Upper lobe of left lung (tissue), 6 donors: ENCODE data around the gene ESRRG. TPM values are rescaled to one million over a fixed set of nuclear protein-coding genes. Genes with fewer than 3 reads are reported as not detected.

Experiments used
- ATAC-seq, 2 donors: fragments of 200-7000 bp; cut with Tn5 transposase; one replicate each; pipeline ENCODE4 v1.9.1; 2022; ENCODE audit warnings: mild to moderate bottlenecking in 2 of 2, moderate library complexity in 2 of 2; ENCODE audit not compliant: low FRiP score in 2 of 2
- DNase-seq, 2 donors: peaks; one replicate each; pipeline ENCODE4 v3.0.0-alpha.2; 2019 to 2020
- H3K27ac ChIP-seq, 4 donors: fragments of 200-600 bp; sonication (generic); one replicate each; pipeline ENCODE4 v1.5.1; 2016 to 2019
- H3K27me3 ChIP-seq, 4 donors: fragments of 200-600 bp; sonication (generic); one replicate each; pipeline ENCODE4 v1.5.1; 2017 to 2019
- H3K36me3 ChIP-seq, 4 donors: fragments of 200-600 bp; sonication (generic); one replicate each; pipeline ENCODE4 v1.5.1; 2016 to 2019
- H3K4me1 ChIP-seq, 4 donors: fragments of 200-600 bp; sonication (generic); one replicate each; pipeline ENCODE4 v1.5.1; 2018 to 2019
- H3K4me3 ChIP-seq, 4 donors: fragments of 200-600 bp; sonication (generic); one replicate each; pipeline ENCODE4 v1.5.1; 2017 to 2019; ENCODE audit warnings: mild to moderate bottlenecking in 2 of 4, moderate library complexity in 1 of 4
- H3K9me3 ChIP-seq, 4 donors: fragments of 200-600 bp; sonication (generic); one replicate each; pipeline ENCODE4 v1.5.1; 2018 to 2019
- CTCF ChIP-seq, 6 experiments: fragments of 450-650 bp in 4 of 6; fragments of 200-600 bp in 2 of 6; sonication (generic) in 2 of 6; IDR thresholded peaks; one replicate each; pipeline ENCODE4 v1.5.1; 2016 to 2019; ENCODE audit warnings: antibody characterized with exemption in 6 of 6
- EP300 ChIP-seq, 4 donors: sonication (generic); formaldehyde crosslinking; IDR thresholded peaks; one replicate each; pipeline ENCODE4 v1.5.1; 2017; ENCODE audit warnings: antibody characterized with exemption in 4 of 4, control low read depth in 2 of 4
- POLR2A ChIP-seq, 4 donors: fragments of 450-650 bp; IDR thresholded peaks; one replicate each; pipeline ENCODE4 v1.5.1; 2016 to 2017; ENCODE audit warnings: antibody characterized with exemption in 4 of 4, mild to moderate bottlenecking in 2 of 4
- POLR2AphosphoS5 ChIP-seq, 2 donors: sonication (generic); formaldehyde crosslinking; IDR thresholded peaks; one replicate each; pipeline ENCODE4 v1.5.1; 2017; ENCODE audit warnings: antibody characterized with exemption in 2 of 2
- WGBS, 2 donors: methylation state at CpG; one replicate each; pipeline ENCODE4 v1.1.5; 2017 to 2018; 5-methylcytosine and 5-hydroxymethylcytosine counted together
- total RNA-seq, 6 donors: library from RNA; depleted of rRNA in 4 of 6; stranded (reverse); fragments of >200 nt in 4 of 6; gene quantifications; one replicate each; pipeline versions ENCODE4 v1.1.0 to v1.2.1, GENCODE V29; 2016 to 2021
- donor health status: DM: no; HTN: no; CAD: no; lungs with moderate emphysema.
- donor health status: DM: no; HTN: yes; CAD: no; lungs with severe emphysema.

ESRRG gene
- total RNA-seq, result 1 to 10 TPM in 3 of 6 donors, under 1 TPM in 3; 0.23 to 3.2 (median 0.95) TPM

- peaks cover 0 to 2% (median 0%) of the 10 kb centered on the region in 4 donors for H3K27me3 ChIP-seq
- H3K4me3 ChIP-seq, result peak within 1 kb of the TSS in 3 of 4 donors; percentile 24 to 42 (median 42)
- no peaks in the 10 kb centered on the region for H3K9me3 ChIP-seq
- TF ChIP-seq POLR2AphosphoS5 (IDR thresholded peaks at IDR 0.05), result no peak
- TF ChIP-seq POLR2A (IDR thresholded peaks at IDR 0.05), result no peak
- no peak for TF ChIP-seq EP300 (IDR thresholded peaks at IDR 0.05)
- TF ChIP-seq CTCF (IDR thresholded peaks at IDR 0.05), result no peak
- peaks cover 0 to 9% (median 9%) of the 10 kb centered on the region in 4 donors for H3K4me1 ChIP-seq
- peak; percentile 65 to 85 for DNase-seq
- WGBS, 2 donors, result 2 to 4% methylated on average over 17 of the region's 17 CpGs
- no peaks in the 10 kb centered on the region for H3K36me3 ChIP-seq
- ATAC-seq, result peak; percentile 68 to 79
- H3K27ac ChIP-seq, result no peak within 1 kb of the TSS
Observed at GRCh38 chr1:216723274-216723780, at the start of gene ESRRG. Gene ESRRG, minus strand, starts transcription at chr1:216723429. Its CDS starts 130 bp downstream, at chr1:216723299.

- Histone ChIP-seq H3K9me3 (no peaks in the 10 kb centered on the region), H3K27me3 (no peaks in the 10 kb centered on the region), H3K4me1 (no peaks in the 10 kb centered on the region), H3K4me3 (no peak overlapping the region), H3K27ac (no peak overlapping the region), H3K36me3 (no peaks in the 10 kb centered on the region)
- 58 to 64% methylated on average over 4 of the region's 4 CpGs for WGBS, 2 donors
- DNase-seq (no peak), ATAC-seq (no peak)
- TF ChIP-seq POLR2AphosphoS5 (IDR thresholded peaks at IDR 0.05), result no peak
- no peak for TF ChIP-seq EP300 (IDR thresholded peaks at IDR 0.05)
- TF ChIP-seq POLR2A (IDR thresholded peaks at IDR 0.05), result no peak
- TF ChIP-seq CTCF (IDR thresholded peaks at IDR 0.05), result no peak
Observed at GRCh38 chr1:216771922-216772321, 48.7 kb upstream of the ESRRG start.

- Histone ChIP-seq H3K27me3 (no peaks in the 10 kb centered on the region), H3K36me3 (no peaks in the 10 kb centered on the region), H3K4me1 (no peaks in the 10 kb centered on the region), H3K9me3 (no peaks in the 10 kb centered on the region), H3K27ac (no peak overlapping the region), H3K4me3 (no peak overlapping the region)
- ATAC-seq, result no peak
- 65 to 74% methylated on average over 3 of the region's 3 CpGs for WGBS, 2 donors
- no peak for DNase-seq
- TF ChIP-seq POLR2A (IDR thresholded peaks at IDR 0.05) (no peak), POLR2AphosphoS5 (IDR thresholded peaks at IDR 0.05) (no peak), CTCF (IDR thresholded peaks at IDR 0.05) (no peak), EP300 (IDR thresholded peaks at IDR 0.05) (no peak)
Observed at GRCh38 chr1:216766633-216767327, 43.6 kb upstream of the ESRRG start.

GRCh38 chr1:216765346-216766300 lies 42.4 kb upstream of the ESRRG start:
- Histone ChIP-seq H3K4me1 (no peaks in the 10 kb centered on the region), H3K9me3 (no peaks in the 10 kb centered on the region), H3K27ac (no peak overlapping the region), H3K27me3 (no peaks in the 10 kb centered on the region), H3K36me3 (no peaks in the 10 kb centered on the region), H3K4me3 (no peak overlapping the region)
- no peak for DNase-seq
- WGBS, 2 donors, result 79 to 80% methylated on average over 10 of the region's 10 CpGs
- no peak for ATAC-seq
- TF ChIP-seq POLR2A (IDR thresholded peaks at IDR 0.05) (no peak), POLR2AphosphoS5 (IDR thresholded peaks at IDR 0.05) (no peak), CTCF (IDR thresholded peaks at IDR 0.05) (no peak), EP300 (IDR thresholded peaks at IDR 0.05) (no peak)
